ENCODE results near the gene ZNF583.

ZNF583 gene

DNA sequence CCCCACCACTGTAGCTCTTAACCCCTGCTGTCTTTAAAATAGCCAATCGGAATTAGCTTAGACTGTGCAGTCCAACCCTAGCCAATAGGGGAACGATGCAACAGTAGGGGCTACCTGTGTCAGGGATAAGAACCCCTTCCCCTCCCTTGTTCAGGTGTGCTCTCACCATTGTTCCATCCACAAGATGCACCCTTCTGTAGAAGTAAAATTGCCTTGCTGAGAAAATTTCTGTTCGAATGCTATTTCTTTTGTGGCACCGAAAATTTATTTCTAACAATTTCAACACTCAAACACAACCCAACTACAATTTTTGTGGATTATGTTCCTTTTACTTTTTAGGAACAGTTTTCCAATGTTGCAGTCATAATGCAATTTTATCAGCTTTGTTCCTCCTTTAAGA, 3.6 kb upstream of the ZNF583 start:
- Histone ChIP-seq H3K4me3 (ENCODE audit: low read length) (no peak overlapping the region), H3K9me3 (ENCODE audit: low read length) (peaks cover 39% of the 10 kb centered on the region)

DNA sequence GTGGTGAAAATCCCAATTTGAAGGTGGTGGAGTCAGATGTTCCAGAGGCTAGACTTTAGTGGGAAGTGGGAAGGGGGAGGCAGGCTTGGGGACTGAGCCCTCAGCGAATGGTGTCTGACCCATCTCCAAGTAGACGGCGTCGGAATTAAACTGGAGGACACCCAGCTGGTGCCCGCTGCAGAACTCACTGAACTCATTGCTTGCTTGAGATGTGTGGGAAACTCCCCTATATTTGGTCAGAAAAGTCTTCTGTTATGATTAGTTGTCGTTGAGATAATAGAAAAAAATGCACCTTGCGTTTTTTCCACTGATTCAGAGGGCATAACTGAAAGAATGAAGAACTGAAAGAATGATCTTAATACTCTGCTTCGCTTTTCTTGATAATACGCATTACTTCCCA, 871 bp upstream of the ZNF583 start:
- Histone ChIP-seq H2AFZ (ENCODE audit: low read depth, low read length) (peak overlapping the region; percentile 43), H3K9me3 (ENCODE audit: low read length) (peaks cover 41% of the 10 kb centered on the region), H3K4me3 (ENCODE audit: low read length) (peak overlapping the region; percentile 59), H3K36me3 (ENCODE audit: insufficient read depth, low read length) (peaks cover 30% of the 10 kb centered on the region), H3K27me3 (ENCODE audit: insufficient read depth, low read length) (no peaks in the 10 kb centered on the region), H3K4me1 (ENCODE audit: insufficient read depth, low read length) (peaks cover 7% of the 10 kb centered on the region)

More for the DNA sequence above, 3.6 kb upstream of the ZNF583 start:
- Histone ChIP-seq H3K36me3 (ENCODE audit: insufficient read depth, low read length) (peaks cover 29% of the 10 kb centered on the region), H3K27me3 (ENCODE audit: insufficient read depth, low read length) (no peaks in the 10 kb centered on the region), H2AFZ (ENCODE audit: low read depth, low read length) (no peak overlapping the region), H3K4me1 (ENCODE audit: insufficient read depth, low read length) (peaks cover 7% of the 10 kb centered on the region)

DNA sequence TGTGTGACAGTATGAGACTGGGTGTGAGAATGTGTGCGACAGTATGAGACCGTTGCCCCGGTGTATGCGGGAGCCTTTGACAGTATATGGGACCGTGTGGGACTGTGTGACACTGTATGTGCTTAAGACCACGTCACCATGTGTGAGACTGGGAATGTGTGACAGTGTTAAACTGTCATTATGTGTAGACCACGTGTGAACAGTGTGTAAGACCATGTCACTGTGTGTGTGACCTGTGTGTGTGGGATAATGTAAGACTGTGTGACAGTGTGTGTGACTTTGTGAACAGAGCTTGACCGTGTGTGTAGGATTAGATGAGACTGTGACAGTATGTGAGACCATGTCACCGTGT, 549 bp downstream of the ZNF583 start:
- Histone ChIP-seq H3K27me3 (ENCODE audit: insufficient read depth, low read length) (no peaks in the 10 kb centered on the region), H3K4me1 (ENCODE audit: insufficient read depth, low read length) (peaks cover 7% of the 10 kb centered on the region), H3K36me3 (ENCODE audit: insufficient read depth, low read length) (peaks cover 29% of the 10 kb centered on the region), H2AFZ (ENCODE audit: low read depth, low read length) (peak overlapping the region; percentile 43), H3K9me3 (ENCODE audit: low read length) (peaks cover 43% of the 10 kb centered on the region), H3K4me3 (ENCODE audit: low read length) (peak overlapping the region; percentile 59)

DNA sequence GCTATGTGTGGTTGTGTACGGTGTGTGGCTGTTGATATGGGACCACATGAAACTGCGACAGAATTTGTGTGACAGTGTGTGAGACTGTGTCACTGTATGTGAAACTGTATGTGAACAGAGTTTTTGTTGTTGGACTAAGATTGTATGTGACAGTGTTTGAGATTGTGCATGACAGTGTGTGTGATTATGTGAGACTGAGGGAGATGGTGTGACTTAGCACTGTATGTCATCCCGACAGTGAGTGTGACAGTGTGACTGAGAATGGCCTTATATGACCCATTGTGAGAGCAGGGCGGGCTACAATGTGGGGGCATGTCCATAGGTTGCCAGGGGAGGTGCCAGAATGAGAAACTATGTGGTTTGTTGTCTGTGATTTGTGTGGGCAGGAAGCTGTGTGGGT, 930 bp downstream of the ZNF583 start:
- H3K36me3 ChIP-seq (ENCODE audit: insufficient read depth, low read length): peaks cover 31% of the 10 kb centered on the region
- H2AFZ ChIP-seq (ENCODE audit: low read depth, low read length): no peak overlapping the region
- H3K4me1 ChIP-seq (ENCODE audit: insufficient read depth, low read length): peaks cover 7% of the 10 kb centered on the region
- H3K4me3 ChIP-seq (ENCODE audit: low read length): peak overlapping the region; percentile 59
- H3K27me3 ChIP-seq (ENCODE audit: insufficient read depth, low read length): no peaks in the 10 kb centered on the region
- H3K9me3 ChIP-seq (ENCODE audit: low read length): peaks cover 44% of the 10 kb centered on the region

DNA sequence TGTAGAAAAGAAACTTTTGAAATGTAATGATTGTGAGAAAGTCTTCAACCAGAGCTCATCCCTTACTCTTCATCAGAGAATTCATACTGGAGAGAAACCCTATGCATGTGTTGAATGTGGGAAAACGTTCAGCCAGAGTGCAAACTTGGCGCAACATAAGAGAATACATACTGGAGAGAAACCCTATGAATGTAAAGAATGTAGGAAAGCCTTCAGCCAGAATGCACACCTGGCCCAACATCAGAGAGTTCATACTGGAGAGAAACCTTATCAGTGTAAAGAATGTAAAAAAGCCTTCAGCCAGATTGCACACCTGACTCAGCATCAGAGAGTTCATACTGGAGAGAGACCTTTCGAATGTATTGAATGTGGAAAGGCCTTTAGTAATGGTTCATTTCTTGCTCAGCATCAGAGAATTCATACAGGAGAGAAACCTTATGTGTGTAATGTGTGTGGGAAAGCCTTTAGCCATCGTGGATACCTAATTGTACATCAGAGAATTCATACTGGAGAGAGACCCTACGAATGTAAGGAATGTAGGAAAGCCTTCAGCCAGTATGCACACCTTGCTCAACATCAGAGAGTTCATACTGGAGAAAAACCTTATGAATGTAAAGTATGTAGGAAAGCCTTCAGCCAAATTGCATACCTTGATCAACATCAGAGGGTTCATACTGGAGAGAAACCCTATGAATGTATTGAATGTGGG, 19.3 kb downstream of the ZNF583 start:
- Histone ChIP-seq H3K4me3 (ENCODE audit: low read length) (no peak overlapping the region), H3K4me1 (ENCODE audit: insufficient read depth, low read length) (no peaks in the 10 kb centered on the region), H3K27me3 (ENCODE audit: insufficient read depth, low read length) (no peaks in the 10 kb centered on the region), H3K9me3 (ENCODE audit: low read length) (peaks cover 50% of the 10 kb centered on the region), H3K36me3 (ENCODE audit: insufficient read depth, low read length) (peaks cover 34% of the 10 kb centered on the region), H2AFZ (ENCODE audit: low read depth, low read length) (no peak overlapping the region)

DNA sequence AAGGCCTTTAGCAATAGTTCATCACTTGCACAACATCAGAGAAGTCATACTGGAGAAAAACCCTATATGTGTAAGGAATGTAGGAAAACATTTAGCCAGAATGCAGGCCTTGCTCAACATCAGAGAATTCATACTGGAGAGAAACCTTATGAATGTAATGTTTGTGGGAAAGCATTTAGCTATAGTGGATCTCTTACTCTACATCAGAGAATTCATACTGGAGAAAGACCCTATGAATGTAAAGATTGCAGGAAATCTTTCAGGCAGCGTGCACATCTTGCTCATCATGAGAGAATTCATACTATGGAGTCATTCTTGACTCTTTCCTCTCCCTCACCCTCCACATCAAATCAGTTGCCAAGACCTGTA, 19.8 kb downstream of the ZNF583 start:
- Histone ChIP-seq H3K4me1 (ENCODE audit: insufficient read depth, low read length) (no peaks in the 10 kb centered on the region), H3K9me3 (ENCODE audit: low read length) (peaks cover 45% of the 10 kb centered on the region), H2AFZ (ENCODE audit: low read depth, low read length) (no peak overlapping the region), H3K27me3 (ENCODE audit: insufficient read depth, low read length) (no peaks in the 10 kb centered on the region), H3K36me3 (ENCODE audit: insufficient read depth, low read length) (peaks cover 34% of the 10 kb centered on the region), H3K4me3 (ENCODE audit: low read length) (no peak overlapping the region)

DNA sequence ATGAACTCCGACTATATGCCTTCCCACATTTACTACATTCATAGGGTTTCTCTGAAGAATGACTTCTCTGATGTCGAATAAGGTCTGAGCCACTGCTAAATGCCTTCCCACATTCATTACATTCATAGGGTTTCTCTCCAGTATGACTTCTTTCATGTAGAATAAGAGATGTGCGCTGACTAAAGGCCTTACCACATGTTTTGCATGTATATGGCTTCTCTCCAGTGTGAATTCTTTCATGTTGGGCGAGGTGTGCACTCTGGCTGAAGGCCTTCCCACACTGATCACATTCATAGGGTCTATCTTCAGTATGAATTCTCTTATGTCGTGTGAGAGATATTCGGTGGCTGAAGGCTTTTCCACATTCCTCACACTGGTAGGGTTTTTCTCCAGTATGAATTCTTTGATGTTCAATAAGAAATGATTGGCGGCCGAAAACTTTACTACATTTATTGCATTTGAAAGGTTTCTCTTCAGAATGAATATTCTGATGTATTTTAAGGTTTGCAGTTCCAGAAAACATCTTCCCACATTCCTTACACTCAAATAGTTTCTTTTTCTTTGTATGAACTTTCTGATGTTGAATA, 37.2 kb downstream of the ZNF583 start:
- Histone ChIP-seq H3K4me1 (ENCODE audit: insufficient read depth, low read length) (no peaks in the 10 kb centered on the region), H3K36me3 (ENCODE audit: insufficient read depth, low read length) (no peaks in the 10 kb centered on the region), H2AFZ (ENCODE audit: low read depth, low read length) (no peak overlapping the region), H3K4me3 (ENCODE audit: low read length) (no peak overlapping the region), H3K27me3 (ENCODE audit: insufficient read depth, low read length) (no peaks in the 10 kb centered on the region), H3K9me3 (ENCODE audit: low read length) (peaks cover 17% of the 10 kb centered on the region)

DNA sequence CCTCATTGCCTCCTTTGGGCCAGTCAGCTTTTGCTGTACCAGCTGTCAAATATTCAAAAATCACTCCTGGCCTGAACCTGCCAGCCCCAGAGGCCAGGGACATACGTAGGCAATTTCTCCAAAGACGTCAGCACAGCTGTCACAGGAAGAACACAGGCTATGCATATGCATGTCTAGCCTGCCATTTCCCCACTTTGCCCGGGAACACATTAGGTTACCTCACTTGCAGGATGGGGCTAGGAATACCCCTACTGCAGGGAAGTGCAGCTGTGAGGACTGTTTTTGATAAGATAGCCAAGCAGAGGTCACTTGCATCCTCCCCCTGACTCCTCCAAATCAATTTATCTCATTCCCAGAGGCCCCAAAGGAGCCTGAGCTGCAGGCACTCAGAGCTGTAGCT, 70.2 kb downstream of the ZNF583 start:
- H2AFZ ChIP-seq (ENCODE audit: low read depth, low read length): no peak overlapping the region
- no peaks in the 10 kb centered on the region for H3K36me3 ChIP-seq (ENCODE audit: insufficient read depth, low read length)
- no peaks in the 10 kb centered on the region for H3K4me1 ChIP-seq (ENCODE audit: insufficient read depth, low read length)
- no peak overlapping the region for H3K4me3 ChIP-seq (ENCODE audit: low read length)
- no peaks in the 10 kb centered on the region for H3K27me3 ChIP-seq (ENCODE audit: insufficient read depth, low read length)
- peaks cover 11% of the 10 kb centered on the region for H3K9me3 ChIP-seq (ENCODE audit: low read length)

DNA sequence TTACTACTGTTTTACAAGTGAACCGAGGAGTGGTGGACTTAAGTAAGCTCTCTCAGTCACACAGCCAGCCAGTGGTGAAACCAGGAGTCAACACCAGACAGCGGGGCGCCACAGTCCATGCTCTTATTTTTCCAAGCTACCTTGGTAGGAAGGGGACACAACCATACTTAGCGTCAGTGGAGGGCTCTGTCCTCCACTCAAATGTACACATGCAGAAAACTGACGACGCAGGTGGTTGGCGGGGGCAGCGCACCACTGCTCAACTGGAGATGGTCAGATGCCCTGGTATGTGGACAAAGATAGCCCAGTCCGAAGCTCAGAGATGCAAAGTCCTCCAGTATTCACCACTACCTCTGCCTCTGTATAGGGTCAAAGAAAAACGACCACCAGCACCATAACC, 72.0 kb downstream of the ZNF583 start:
- no peak overlapping the region for H2AFZ ChIP-seq (ENCODE audit: low read depth, low read length)
- H3K9me3 ChIP-seq (ENCODE audit: low read length): peaks cover 12% of the 10 kb centered on the region
- H3K4me3 ChIP-seq (ENCODE audit: low read length): no peak overlapping the region

More for the DNA sequence above, 72.0 kb downstream of the ZNF583 start:
- Histone ChIP-seq H3K36me3 (ENCODE audit: insufficient read depth, low read length) (no peaks in the 10 kb centered on the region), H3K4me1 (ENCODE audit: insufficient read depth, low read length) (no peaks in the 10 kb centered on the region), H3K27me3 (ENCODE audit: insufficient read depth, low read length) (no peaks in the 10 kb centered on the region)
